GM12878 (cell line): ENCODE data around the gene ZNF839. TPM values are rescaled to one million over a fixed set of nuclear protein-coding genes. Genes with fewer than 3 reads are reported as not detected.

Experiments used
- ATAC-seq: fragments of 200-7000 bp; cut with Tn5 transposase; 3 replicates; pipeline ENCODE4 v1.9.1; 2020; ENCODE audit warnings: mild to moderate bottlenecking, moderate library complexity
- BruUV-seq: library from RNA; stranded (reverse); fragments of 400-500 nt; replicated peaks from 2 replicates; lab custom pipeline; 2021; lab: Mats Ljungman, UMichigan
- CTCF ChIA-PET: fragments of 300-600 bp; sonication (Branson Sonifier 250); formaldehyde crosslinking; extraction: SDS; loops from one replicate; lab custom pipeline; 2021; ENCODE audit warnings: inconsistent platforms; lab: Yijun Ruan, JAX
- POLR2A ChIA-PET: fragments of 350-600 bp; formaldehyde crosslinking; extraction: SDS; loops from one replicate; lab custom pipeline; 2021; ENCODE audit warnings: inconsistent platforms; lab: Charles Lee
- RAD21 ChIA-PET: fragments of 300-600 bp; sonication (Branson Sonifier 250); formaldehyde crosslinking; loops from one replicate; lab custom pipeline; 2023; ENCODE audit warnings: antibody characterized with exemption; ENCODE audit not compliant: unreplicated experiment; lab: Charles Lee
- SMC1A ChIA-PET: fragments of 300-600 bp; sonication (Branson Sonifier 250); formaldehyde crosslinking; loops from one replicate; lab custom pipeline; 2023; ENCODE audit not compliant: unreplicated experiment, uncharacterized antibody; lab: Charles Lee
- DNase-seq: peaks from one replicate; pipeline ENCODE4 v3.0.0-alpha.2; 2011; ENCODE audit warnings: low read depth, low spot score
- FAIRE-seq: peaks from 3 replicates; lab custom pipeline; 2011; peaks lifted over from hg19 to GRCh38; lab: Jason Lieb, UNC
- H2AFZ ChIP-seq: 2 replicates; pipeline ENCODE4 v1.6.0; 2011; ENCODE audit warnings: low read depth, low read length, control low read depth; ENCODE audit not compliant: control insufficient read depth
- H3K27ac ChIP-seq: 2 replicates; pipeline ENCODE4 v1.5.1; 2011; ENCODE audit warnings: control low read depth; ENCODE audit not compliant: control insufficient read depth, insufficient read depth
- H3K27me3 ChIP-seq, 2 experiments: replicated peaks in 1 of 2; 2 replicates each; pipeline versions ENCODE4 v1.6.0 to v1.6.1; 2011; ENCODE audit warnings: low read length in 1 of 2; ENCODE audit not compliant: control insufficient read depth in 2 of 2, insufficient read depth in 2 of 2
- H3K36me3 ChIP-seq, 2 experiments: 2 replicates each; pipeline ENCODE4 v1.5.1; 2011; ENCODE audit warnings: low read length in 1 of 2; ENCODE audit not compliant: control insufficient read depth in 2 of 2, insufficient read depth in 2 of 2
- H3K4me1 ChIP-seq: 2 replicates; pipeline ENCODE4 v1.6.1; 2011; ENCODE audit warnings: mild to moderate bottlenecking, low read length, moderate library complexity, mixed read lengths; ENCODE audit not compliant: control insufficient read depth, insufficient read depth
- H3K4me2 ChIP-seq: 2 replicates; pipeline ENCODE4 v1.6.0; 2011; ENCODE audit warnings: control low read depth; ENCODE audit not compliant: control insufficient read depth, insufficient read depth
- H3K4me3 ChIP-seq: fragments of 200-600 bp; sonication (generic); 2 replicates; pipeline ENCODE4 v1.5.1; 2016
- H3K79me2 ChIP-seq: 2 replicates; pipeline ENCODE4 v1.6.0; 2011; ENCODE audit warnings: low read length; ENCODE audit not compliant: control insufficient read depth, insufficient read depth
- H3K9ac ChIP-seq: 2 replicates; pipeline ENCODE4 v1.8.0; 2011; ENCODE audit warnings: low read length, control low read depth, mixed read lengths; ENCODE audit not compliant: control insufficient read depth, insufficient read depth
- H3K9me3 ChIP-seq: replicated peaks from 3 replicates; pipeline ENCODE4 v1.5.1; 2011; ENCODE audit warnings: mild to moderate bottlenecking, low read length; ENCODE audit not compliant: control insufficient read depth, insufficient read depth
- H4K20me1 ChIP-seq: 2 replicates; pipeline ENCODE4 v1.6.0; 2011; ENCODE audit not compliant: control insufficient read depth, insufficient read depth
- CTCF ChIP-seq, 3 experiments: IDR thresholded peaks in 2 of 3; conservative IDR thresholded peaks in 1 of 3; 2 replicates each; pipeline ENCODE4 v1.5.1; 2011; ENCODE audit warnings: low read depth in 3 of 3, low read length in 3 of 3, mild to moderate bottlenecking in 3 of 3, control low read depth in 2 of 3, moderate library complexity in 2 of 3, inconsistent platforms in 1 of 3, mixed read lengths in 1 of 3; ENCODE audit not compliant: control insufficient read depth in 2 of 3, insufficient read depth in 1 of 3; ENCODE audit errors: extremely low read depth in 1 of 3
- E4F1 ChIP-seq: fragments of 450-650 bp; IDR thresholded peaks from 2 replicates; pipeline ENCODE4 v1.6.1; 2018; ENCODE audit warnings: borderline replicate concordance, mild to moderate bottlenecking; ENCODE audit not compliant: partially characterized antibody
- IRF4 ChIP-seq: IDR thresholded peaks from 2 replicates; pipeline ENCODE4 v1.6.1; 2011; ENCODE audit warnings: low read depth, low read length
- NR2F1 ChIP-seq: fragments of 450-650 bp; conservative IDR thresholded peaks from 2 replicates; pipeline ENCODE4 v1.6.1; 2017; ENCODE audit warnings: mild to moderate bottlenecking
- NRF1 ChIP-seq: conservative IDR thresholded peaks from 2 replicates; pipeline ENCODE4 v1.6.1; 2011; ENCODE audit warnings: mild to moderate bottlenecking, low read depth, low read length, improper control_type of control experiment
- TCF7 ChIP-seq: IDR thresholded peaks from 2 replicates; pipeline ENCODE4 v1.6.1; 2014; ENCODE audit warnings: antibody characterized with exemption, borderline replicate concordance
- ZSCAN29 ChIP-seq: fragments of 450-650 bp; IDR thresholded peaks from 2 replicates; pipeline ENCODE4 v1.6.1; 2017; ENCODE audit warnings: mild to moderate bottlenecking, moderate library complexity
- WGBS: methylation state at CpG from one replicate; pipeline ENCODE4 v1.1.6; 2016; ENCODE audit warnings: low lambda C conversion rate; ENCODE audit not compliant: insufficient replicate concordance, insufficient coverage; ENCODE audit errors: missing lambda C conversion rate; 5-methylcytosine and 5-hydroxymethylcytosine counted together
- in situ Hi-C: fragments of 300-500 bp; cut with MboI; formaldehyde crosslinking; loops from 9 replicates; pipeline ENCODE4 v1.14.3; 2018; ENCODE audit warnings: mixed read lengths
- intact Hi-C: fragments of 100-400 bp; cut with micrococcal nuclease; formaldehyde crosslinking; loops from one replicate; pipeline ENCODE4 v1.14.2; 2022; ENCODE audit not compliant: unreplicated experiment
- polyA plus RNA-seq, 11 experiments: library from polyadenylated mRNA; depleted of rRNA in 4 of 11; unstranded in 6 of 11; stranded (reverse) in 5 of 11; fragments of >200 nt; fragmentation: Nextera tagmentation in 4 of 11; fragmentation: Illumina TruSeq in 1 of 11; extraction: Ambion mirVana in 4 of 11; extraction: Trizol in 1 of 11; gene quantifications; 1 replicate in 1 of 11; 2 replicates in 10 of 11; pipeline versions ENCODE4 v1.2.1 to v1.2.3, GENCODE V29; 2011 to 2016; ENCODE audit warnings: inconsistent platforms in 2 of 11, missing spikeins in 2 of 11, low read depth in 1 of 11
- total RNA-seq, 4 experiments: library from RNA; depleted of rRNA in 3 of 4; stranded (reverse); fragments of >200 nt in 3 of 4; fragmentation: Illumina TruSeq in 1 of 4; extraction: Trizol in 1 of 4; gene quantifications; 2 replicates each; pipeline versions ENCODE4 v1.2.1 to v1.2.3, GENCODE V29; 2013 to 2021

The ZNF839 gene
- total and polyA plus RNA-seq, 10 of the 15 experiments (the other 5 are each of a cell fraction or from before 2014, with no cell fraction given), result 1.4 to 14.4 (median 8.6) TPM

- ChIA-PET SMC1A (no interaction called here), CTCF (no interaction called here), RAD21 (no interaction called here), POLR2A (no interaction called here)
- 99% methylated on average over 4 of the region's 4 CpGs for WGBS
- BruUV-seq, result no TSS peak
- no peak overlapping the region for H3K27ac ChIP-seq
- FAIRE-seq, result no peak
- no peak overlapping the region for H3K9ac ChIP-seq
- H4K20me1 ChIP-seq, result no peaks in the 10 kb centered on the region
- no peak overlapping the region for H3K4me3 ChIP-seq
- H3K27me3 ChIP-seq, result no peaks in the 10 kb centered on the region
- peaks cover 8 to 12% of the 10 kb centered on the region in 2 experiments for H3K36me3 ChIP-seq
- no peak overlapping the region for H3K4me2 ChIP-seq
- no peaks in the 10 kb centered on the region for H3K9me3 ChIP-seq
- TF ChIP-seq NRF1 (no peak), CTCF (IDR thresholded peaks at IDR 0.05 in 2 of 3, conservative IDR thresholded peaks at IDR 0.05 in 1 of 3; ENCODE audit: control insufficient read depth in 2 of 3, extremely low read depth in 1 of 3, insufficient read depth in 1 of 3, low read depth in 3 of 3, low read length in 3 of 3) (no peak), E4F1 (no peak), NR2F1 (no peak), TCF7 (no peak), IRF4 (no peak), ZSCAN29 (no peak)
- in situ Hi-C loops (no loop called here), intact Hi-C loops (no loop called here)
- H2AFZ ChIP-seq, result no peak overlapping the region
- no peak for DNase-seq
- no peaks in the 10 kb centered on the region; the same call in 1 of the 2 replicates for H3K4me1 ChIP-seq
- no peaks in the 10 kb centered on the region for H3K79me2 ChIP-seq
- ATAC-seq, result no peak
Observed at GRCh38 chr14:102352213-102352612, 32.7 kb downstream of the ZNF839 start.
